ENCODE results near the gene HSD17B12. TPM values are rescaled to one million over a fixed set of nuclear protein-coding genes. Genes with fewer than 3 reads are reported as not detected.

The HSD17B12 gene
- total RNA-seq, 3 donors from 2014 or later: 36.1 to 48.9 (median 47.2) TPM

GRCh38 chr11:43732225-43732624, 51.7 kb downstream of the HSD17B12 start:
- no peak overlapping the region for H3K27ac ChIP-seq
- TF ChIP-seq POLR2A (IDR thresholded peaks at IDR 0.05) (no peak), POLR2AphosphoS5 (IDR thresholded peaks at IDR 0.05) (no peak), CTCF (IDR thresholded peaks at IDR 0.05) (no peak)
- intact Hi-C loops (cut with DNase I; ENCODE audit: low total_unique reads): no loop called here
- no peaks in the 10 kb centered on the region for H3K27me3 ChIP-seq
- no peak for DNase-seq (ENCODE audit: low spot score in 2 of 2)
- H3K4me3 ChIP-seq: no peak overlapping the region
- peaks cover 0 to 2% of the 10 kb centered on the region in 2 donors for H3K4me1 ChIP-seq
- no peaks in the 10 kb centered on the region for H3K9me3 ChIP-seq
- H3K36me3 ChIP-seq: no peaks in the 10 kb centered on the region

- no peaks in the 10 kb centered on the region for H3K36me3 ChIP-seq
- H3K27ac ChIP-seq: no peak overlapping the region
- no peak for TF ChIP-seq POLR2A (IDR thresholded peaks at IDR 0.05)
- intact Hi-C loops (cut with DNase I; ENCODE audit: low total_unique reads): no loop called here
- no peak for DNase-seq (ENCODE audit: low spot score in 2 of 2)
- no peaks in the 10 kb centered on the region for H3K9me3 ChIP-seq
- H3K4me3 ChIP-seq: no peak overlapping the region
- H3K4me1 ChIP-seq: peaks cover 0 to 4% of the 10 kb centered on the region in 2 donors
- no peaks in the 10 kb centered on the region for H3K27me3 ChIP-seq
These were observed 53.7 kb downstream of the HSD17B12 start for GRCh38 chr11:43734256-43734655.

- no peak for DNase-seq (ENCODE audit: low spot score in 2 of 2)
- Histone ChIP-seq H3K27ac (no peak overlapping the region), H3K27me3 (no peaks in the 10 kb centered on the region), H3K4me1 (peaks cover 0 to 4% of the 10 kb centered on the region in 2 donors), H3K36me3 (no peaks in the 10 kb centered on the region), H3K9me3 (no peaks in the 10 kb centered on the region), H3K4me3 (no peak overlapping the region)
- intact Hi-C loops (cut with DNase I; ENCODE audit: low total_unique reads): no loop called here
- TF ChIP-seq POLR2A (IDR thresholded peaks at IDR 0.05): no peak
These were observed 54.6 kb downstream of the HSD17B12 start for GRCh38 chr11:43735115-43735514.

GRCh38 chr11:43735961-43736360, 55.4 kb downstream of the HSD17B12 start:
- H3K27me3 ChIP-seq: no peaks in the 10 kb centered on the region
- no peaks in the 10 kb centered on the region for H3K9me3 ChIP-seq
- H3K4me3 ChIP-seq: no peak overlapping the region
- H3K36me3 ChIP-seq: no peaks in the 10 kb centered on the region
- intact Hi-C loops (cut with DNase I; ENCODE audit: low total_unique reads): no loop called here
- DNase-seq (ENCODE audit: low spot score in 2 of 2): no peak
- TF ChIP-seq POLR2AphosphoS5 (IDR thresholded peaks at IDR 0.05) (no peak), POLR2A (IDR thresholded peaks at IDR 0.05) (no peak), CTCF (IDR thresholded peaks at IDR 0.05) (no peak)
- peak overlapping the region in 1 of 2 donors; percentile 19 for H3K27ac ChIP-seq
- peaks cover 0 to 4% of the 10 kb centered on the region in 2 donors for H3K4me1 ChIP-seq

- H3K9me3 ChIP-seq: no peaks in the 10 kb centered on the region
- H3K27me3 ChIP-seq: no peaks in the 10 kb centered on the region
- no peak for DNase-seq (ENCODE audit: low spot score in 2 of 2)
- TF ChIP-seq POLR2A (IDR thresholded peaks at IDR 0.05) (no peak), CTCF (IDR thresholded peaks at IDR 0.05) (no peak), POLR2AphosphoS5 (IDR thresholded peaks at IDR 0.05) (no peak)
- H3K4me1 ChIP-seq: peaks cover 0 to 4% of the 10 kb centered on the region in 2 donors
- peak overlapping the region in 1 of 3 donors; percentile 22 for H3K4me3 ChIP-seq
- intact Hi-C loops (cut with DNase I; ENCODE audit: low total_unique reads): no loop called here
- H3K36me3 ChIP-seq: no peaks in the 10 kb centered on the region
- peak overlapping the region in 1 of 2 donors; percentile 19 for H3K27ac ChIP-seq
These were observed 56.1 kb downstream of the HSD17B12 start for GRCh38 chr11:43736502-43737200.

GRCh38 chr11:43737201-43737590, 56.7 kb downstream of the HSD17B12 start:
- Histone ChIP-seq H3K27ac (peak overlapping the region in 1 of 2 donors; percentile 19), H3K4me1 (peaks cover 0 to 4% of the 10 kb centered on the region in 2 donors), H3K27me3 (no peaks in the 10 kb centered on the region), H3K9me3 (no peaks in the 10 kb centered on the region), H3K4me3 (no peak overlapping the region), H3K36me3 (no peaks in the 10 kb centered on the region)
- intact Hi-C loops (cut with DNase I; ENCODE audit: low total_unique reads): no loop called here
- TF ChIP-seq CTCF (IDR thresholded peaks at IDR 0.05) (no peak), POLR2A (IDR thresholded peaks at IDR 0.05) (no peak)
- no peak for DNase-seq (ENCODE audit: low spot score in 2 of 2)

Data from breast epithelium (tissue), 4 donors.